Omental fat pad (tissue), 4 donors: ENCODE data around the gene AGMAT. TPM values are rescaled to one million over a fixed set of nuclear protein-coding genes. Genes with fewer than 3 reads are reported as not detected.

ENCODE experiments used
- small RNA-seq: library from RNA; depleted of rRNA; stranded (forward); fragments of <200 nt; gene quantifications from one replicate; pipeline ENCODE3, GENCODE V24; 2016
- total RNA-seq, 4 donors: library from RNA; depleted of rRNA; stranded (reverse); fragments of >200 nt; gene quantifications; one replicate each; pipeline ENCODE4 v1.1.0, GENCODE V29; 2016

Gene AGMAT
- total RNA-seq, 4 donors from 2014 or later = 0.24 to 0.65 (median 0.44) TPM; not detected in 1

Small RNA genes within 50 kb of the gene (small RNA-seq; reads per million reads assigned to genes)
- gene CD24P1 (not detected), gene RNU7-179P (not detected), gene SCARNA21B (not detected)

Other genes starting within 250 kb of the AGMAT start
- gene EFHD2, start 175.2 kb downstream of the AGMAT start, total RNA-seq = 100 to 1,000 TPM in 1 of 4 donors, 10 to 100 TPM in 3; 35.6 to 120 (median 54.4) TPM
- gene CTRC, start 146.6 kb downstream of the AGMAT start, total RNA-seq = under 1 TPM in 2 of 4 donors, not detected in 2; 0.36 to 0.74 TPM
- gene CELA2A, start 128.3 kb downstream of the AGMAT start, total RNA-seq = not detected
- not detected for gene CELA2B, start 108.9 kb downstream of the AGMAT start, total RNA-seq
- gene CASP9, start 60.8 kb downstream of the AGMAT start, total RNA-seq = 10 to 100 TPM in 1 of 4 donors, 1 to 10 TPM in 3; 9.3 to 37.7 (median 9.7) TPM
- 10 to 100 TPM; 13.2 to 19.7 (median 15.1) TPM for gene DNAJC16, start 58.2 kb downstream of the AGMAT start, total RNA-seq
- gene DDI2, start 32.4 kb upstream of the AGMAT start, total RNA-seq = 10 to 100 TPM; 49.3 to 63.2 (median 54.5) TPM
- 10 to 100 TPM; 34.4 to 81.1 (median 50.0) TPM for gene PLEKHM2, start 99.3 kb upstream of the AGMAT start, total RNA-seq
- gene SLC25A34, start 151.2 kb upstream of the AGMAT start, total RNA-seq = 10 to 100 TPM in 1 of 4 donors, 1 to 10 TPM in 2, under 1 TPM in 1; 0.82 to 13.1 (median 2.0) TPM
- gene TMEM82, start 157.4 kb upstream of the AGMAT start, total RNA-seq = not detected
- gene FBLIM1, start 173.7 kb upstream of the AGMAT start, total RNA-seq = 10 to 100 TPM; 10.4 to 34.0 (median 17.4) TPM
- 1 to 10 TPM in 2 of 4 donors, under 1 TPM in 2; 0.63 to 1.9 (median 0.95) TPM for gene UQCRHL, start 222.6 kb upstream of the AGMAT start, total RNA-seq